WTC11 (cell line): Measurements from ENCODE around the gene BATF. TPM values are rescaled to one million over a fixed set of nuclear protein-coding genes. Genes with fewer than 3 reads are reported as not detected.

Experiments used
- ATAC-seq: fragments of 200-7000 bp; cut with Tn5 transposase; 2 replicates; pipeline ENCODE4 v1.10.0; 2021; ENCODE audit warnings: mild to moderate bottlenecking, moderate library complexity
- CTCF ChIA-PET: fragments of 300-600 bp; sonication (Branson Sonifier 250); formaldehyde crosslinking; loops from one replicate; lab custom pipeline; 2021; ENCODE audit warnings: antibody characterized with exemption; lab: Charles Lee
- POLR2A ChIA-PET: fragments of 350-600 bp; sonication (Branson Sonifier 250); formaldehyde crosslinking; loops from one replicate; lab custom pipeline; 2021; ENCODE audit warnings: antibody characterized with exemption; lab: Charles Lee
- DNase-seq: peaks from one replicate; pipeline ENCODE4 v3.0.0; 2021; ENCODE audit warnings: low spot score
- H3K27ac Mint-ChIP-seq: 2 replicates; pipeline ENCODE4 v1.8.0; 2021; ENCODE audit warnings: mixed read lengths
- H3K27me3 Mint-ChIP-seq: 2 replicates; pipeline ENCODE4 v1.8.0; 2021; ENCODE audit warnings: low read depth, mild to moderate bottlenecking, moderate library complexity, mixed read lengths
- H3K36me3 Mint-ChIP-seq: 2 replicates; pipeline ENCODE4 v1.8.0; 2021; ENCODE audit warnings: mixed read lengths
- H3K4me1 Mint-ChIP-seq: 2 replicates; pipeline ENCODE4 v1.8.0; 2022; ENCODE audit warnings: mixed read lengths
- H3K4me3 Mint-ChIP-seq: 2 replicates; pipeline ENCODE4 v1.8.0; 2021; ENCODE audit warnings: mild to moderate bottlenecking, moderate library complexity, mixed read lengths
- H3K9me3 Mint-ChIP-seq: 2 replicates; pipeline ENCODE4 v1.8.0; 2021; ENCODE audit warnings: mixed read lengths
- ARID4B ChIP-seq: sonication (generic); formaldehyde crosslinking; IDR thresholded peaks from 2 replicates; pipeline ENCODE4 v1.8.0; 2023; ENCODE audit warnings: missing genetic modification reagents, mild to moderate bottlenecking, borderline replicate concordance
- CREB1 ChIP-seq: sonication (generic); formaldehyde crosslinking; IDR thresholded peaks from 2 replicates; pipeline ENCODE4 v1.8.0; 2023; ENCODE audit warnings: mild to moderate bottlenecking, missing genetic modification reagents
- GABPB1 ChIP-seq: sonication (generic); formaldehyde crosslinking; IDR thresholded peaks from 2 replicates; pipeline ENCODE4 v1.8.1; 2023; ENCODE audit warnings: mild to moderate bottlenecking, missing genetic modification reagents
- JAZF1 ChIP-seq: fragments of 250-450 bp; sonication (Bioruptor Pico); IDR thresholded peaks from 2 replicates; pipeline ENCODE4 v1.9.0; 2021; ENCODE audit warnings: moderate library complexity, mild to moderate bottlenecking, inconsistent platforms
- MYBL2 ChIP-seq: sonication (generic); formaldehyde crosslinking; IDR thresholded peaks from 2 replicates; pipeline ENCODE4 v1.8.1; 2023; ENCODE audit warnings: mild to moderate bottlenecking, moderate library complexity, missing genetic modification reagents
- PREB ChIP-seq: sonication (generic); formaldehyde crosslinking; IDR thresholded peaks from 2 replicates; pipeline ENCODE4 v1.8.1; 2022; ENCODE audit warnings: mild to moderate bottlenecking, missing genetic modification reagents, moderate library complexity, borderline replicate concordance
- RELA ChIP-seq: sonication (generic); formaldehyde crosslinking; IDR thresholded peaks from 2 replicates; pipeline ENCODE4 v1.8.1; 2022; ENCODE audit warnings: missing genetic modification reagents, mild to moderate bottlenecking, borderline replicate concordance
- SMAD4 ChIP-seq: sonication (generic); formaldehyde crosslinking; IDR thresholded peaks from 2 replicates; pipeline ENCODE4 v1.8.0; 2022; ENCODE audit warnings: mild to moderate bottlenecking, missing genetic modification reagents
- TP53 ChIP-seq: sonication (generic); formaldehyde crosslinking; IDR thresholded peaks from 2 replicates; pipeline ENCODE4 v1.8.1; 2023; ENCODE audit warnings: mild to moderate bottlenecking, missing genetic modification reagents
- ZNF138 ChIP-seq: sonication (generic); formaldehyde crosslinking; conservative IDR thresholded peaks from 2 replicates; pipeline ENCODE4 v1.8.1; 2022; ENCODE audit warnings: mild to moderate bottlenecking, moderate library complexity, missing genetic modification reagents
- ZNF232 ChIP-seq: sonication (generic); formaldehyde crosslinking; IDR thresholded peaks from 2 replicates; pipeline ENCODE4 v1.8.0; 2022; ENCODE audit warnings: mild to moderate bottlenecking, missing genetic modification reagents
- ZNF425 ChIP-seq: fragments of 250-450 bp; sonication (Bioruptor Pico); conservative IDR thresholded peaks from 2 replicates; pipeline ENCODE4 v1.9.0; 2021; ENCODE audit warnings: mild to moderate bottlenecking
- ZNF532 ChIP-seq: fragments of 250-450 bp; sonication (Bioruptor Pico); IDR thresholded peaks from 2 replicates; pipeline ENCODE4 v1.9.0; 2021; ENCODE audit warnings: mild to moderate bottlenecking, borderline replicate concordance
- total RNA-seq: library from RNA; stranded (reverse); gene quantifications from 3 replicates; pipeline ENCODE4 v1.2.3, GENCODE V29; 2021
- TF ChIP-seq, protein P1 (sequence below): sonication (generic); formaldehyde crosslinking; IDR thresholded peaks from 2 replicates; pipeline ENCODE4 v1.8.0; 2022; ENCODE audit warnings: missing genetic modification reagents
- TF ChIP-seq, protein P2 (sequence below): sonication (generic); formaldehyde crosslinking; IDR thresholded peaks from 2 replicates; pipeline ENCODE4 v1.8.0; 2023; ENCODE audit warnings: missing genetic modification reagents

Gene BATF
- total RNA-seq, 1 experiment from 2014 or later: not detected

GRCh38 chr14:75553157-75553556 lies 30.9 kb downstream of the BATF start (continued):
- TF ChIP-seq TP53 (CRISPR knock-in tag): no peak
- no peak for TF ChIP-seq MYBL2 (CRISPR knock-in tag)
- no peak for TF ChIP-seq GABPB1 (CRISPR knock-in tag)
- no peak for TF ChIP-seq ZNF138 (CRISPR knock-in tag)
- no peak for TF ChIP-seq PREB (CRISPR knock-in tag)
- TF ChIP-seq SMAD4 (CRISPR knock-in tag): no peak
- TF ChIP-seq ZNF425 (CRISPR knock-in tag): no peak
- TF ChIP-seq RELA (CRISPR knock-in tag): no peak

- no peak for DNase-seq
- H3K27ac Mint-ChIP-seq: no peak overlapping the region
- TF ChIP-seq, protein P1, sequence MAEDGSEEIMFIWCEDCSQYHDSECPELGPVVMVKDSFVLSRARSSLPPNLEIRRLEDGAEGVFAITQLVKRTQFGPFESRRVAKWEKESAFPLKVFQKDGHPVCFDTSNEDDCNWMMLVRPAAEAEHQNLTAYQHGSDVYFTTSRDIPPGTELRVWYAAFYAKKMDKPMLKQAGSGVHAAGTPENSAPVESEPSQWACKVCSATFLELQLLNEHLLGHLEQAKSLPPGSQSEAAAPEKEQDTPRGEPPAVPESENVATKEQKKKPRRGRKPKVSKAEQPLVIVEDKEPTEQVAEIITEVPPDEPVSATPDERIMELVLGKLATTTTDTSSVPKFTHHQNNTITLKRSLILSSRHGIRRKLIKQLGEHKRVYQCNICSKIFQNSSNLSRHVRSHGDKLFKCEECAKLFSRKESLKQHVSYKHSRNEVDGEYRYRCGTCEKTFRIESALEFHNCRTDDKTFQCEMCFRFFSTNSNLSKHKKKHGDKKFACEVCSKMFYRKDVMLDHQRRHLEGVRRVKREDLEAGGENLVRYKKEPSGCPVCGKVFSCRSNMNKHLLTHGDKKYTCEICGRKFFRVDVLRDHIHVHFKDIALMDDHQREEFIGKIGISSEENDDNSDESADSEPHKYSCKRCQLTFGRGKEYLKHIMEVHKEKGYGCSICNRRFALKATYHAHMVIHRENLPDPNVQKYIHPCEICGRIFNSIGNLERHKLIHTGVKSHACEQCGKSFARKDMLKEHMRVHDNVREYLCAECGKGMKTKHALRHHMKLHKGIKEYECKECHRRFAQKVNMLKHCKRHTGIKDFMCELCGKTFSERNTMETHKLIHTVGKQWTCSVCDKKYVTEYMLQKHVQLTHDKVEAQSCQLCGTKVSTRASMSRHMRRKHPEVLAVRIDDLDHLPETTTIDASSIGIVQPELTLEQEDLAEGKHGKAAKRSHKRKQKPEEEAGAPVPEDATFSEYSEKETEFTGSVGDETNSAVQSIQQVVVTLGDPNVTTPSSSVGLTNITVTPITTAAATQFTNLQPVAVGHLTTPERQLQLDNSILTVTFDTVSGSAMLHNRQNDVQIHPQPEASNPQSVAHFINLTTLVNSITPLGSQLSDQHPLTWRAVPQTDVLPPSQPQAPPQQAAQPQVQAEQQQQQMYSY: no peak
- H3K27me3 Mint-ChIP-seq: peaks cover 3% of the 10 kb centered on the region; the same call in 1 of the 2 replicates
- ChIA-PET CTCF (interaction anchor here (1.3 kb wide), 1 partner anchor 24 kb away, joined by 3 read pairs; no protein-coding TSS in a partner anchor), POLR2A (no interaction called here)
- ATAC-seq: no peak
- peaks cover 3% of the 10 kb centered on the region; the same call in 1 of the 2 replicates for H3K36me3 Mint-ChIP-seq
- peaks cover 13% of the 10 kb centered on the region for H3K4me1 Mint-ChIP-seq
- peaks cover 20% of the 10 kb centered on the region for H3K9me3 Mint-ChIP-seq
- no peak overlapping the region for H3K4me3 Mint-ChIP-seq
Measured at GRCh38 chr14:75553761-75554364, 31.6 kb downstream of the BATF start.

- ChIA-PET POLR2A (no interaction called here), CTCF (interaction anchor here (1.3 kb wide), 1 partner anchor 23 kb away, joined by 3 read pairs; no protein-coding TSS in a partner anchor)
- Mint-ChIP-seq H3K4me1 (peaks cover 13% of the 10 kb centered on the region), H3K27ac (no peak overlapping the region), H3K27me3 (peaks cover 3% of the 10 kb centered on the region; the same call in 1 of the 2 replicates), H3K36me3 (peaks cover 3% of the 10 kb centered on the region; the same call in 1 of the 2 replicates), H3K4me3 (no peak overlapping the region), H3K9me3 (peaks cover 20% of the 10 kb centered on the region)
- ATAC-seq (no peak), DNase-seq (no peak)
- TF ChIP-seq, protein P2, sequence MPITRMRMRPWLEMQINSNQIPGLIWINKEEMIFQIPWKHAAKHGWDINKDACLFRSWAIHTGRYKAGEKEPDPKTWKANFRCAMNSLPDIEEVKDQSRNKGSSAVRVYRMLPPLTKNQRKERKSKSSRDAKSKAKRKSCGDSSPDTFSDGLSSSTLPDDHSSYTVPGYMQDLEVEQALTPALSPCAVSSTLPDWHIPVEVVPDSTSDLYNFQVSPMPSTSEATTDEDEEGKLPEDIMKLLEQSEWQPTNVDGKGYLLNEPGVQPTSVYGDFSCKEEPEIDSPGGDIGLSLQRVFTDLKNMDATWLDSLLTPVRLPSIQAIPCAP (CRISPR knock-in tag): no peak
- no peak for TF ChIP-seq CREB1
- TF ChIP-seq ZNF532: no peak
- no peak for TF ChIP-seq RELA (CRISPR knock-in tag)
- TF ChIP-seq ZNF232 (CRISPR knock-in tag): no peak
- TF ChIP-seq ARID4B (CRISPR knock-in tag): no peak
- TF ChIP-seq GABPB1 (CRISPR knock-in tag): no peak
- no peak for TF ChIP-seq JAZF1 (CRISPR knock-in tag)
Measured at GRCh38 chr14:75554482-75554881, 32.2 kb downstream of the BATF start.
